Fibroblast of skin of right quadriceps (primary cell): Measurements from ENCODE around the gene MAPT.
A peak's percentile ranks its signal among the peaks of the same experiment; 100 is the strongest.
"Not testable (repeated sequence)": the region's sequence is repeated elsewhere in the genome, so short reads cannot be mapped to it uniquely, and the experiment has no call there.

Source experiments
- DNase-seq: peaks from one replicate; pipeline ENCODE4 v3.0.0-alpha.2; 2013

MAPT gene

GRCh38 chr17:45931677-45932076, 37.3 kb downstream of the MAPT start:
- no peak for DNase-seq

- no peak for DNase-seq
Observed at GRCh38 chr17:45934044-45934979, 40.0 kb downstream of the MAPT start.

GRCh38 chr17:45935197-45935709, 40.9 kb downstream of the MAPT start:
- DNase-seq, result no peak

GRCh38 chr17:45935710-45936509, 41.6 kb downstream of the MAPT start:
- DNase-seq, result no peak

GRCh38 chr17:45936610-45937009, 42.3 kb downstream of the MAPT start:
- no peak for DNase-seq

GRCh38 chr17:45937186-45937585, 42.8 kb downstream of the MAPT start:
- DNase-seq, result not testable (repeated sequence)

GRCh38 chr17:45939395-45939794, 45.0 kb downstream of the MAPT start:
- no peak for DNase-seq

- DNase-seq, result no peak
Observed at GRCh38 chr17:45940293-45940692, 45.9 kb downstream of the MAPT start.

- DNase-seq, result no peak
Observed at GRCh38 chr17:45940826-45941225, 46.5 kb downstream of the MAPT start.

GRCh38 chr17:45941395-45941794, 47.0 kb downstream of the MAPT start:
- DNase-seq, result no peak

GRCh38 chr17:45942284-45942683, 47.9 kb downstream of the MAPT start:
- DNase-seq, result no peak

GRCh38 chr17:45946841-45947256, 52.5 kb downstream of the MAPT start:
- DNase-seq, result no peak

- DNase-seq, result no peak
Observed at GRCh38 chr17:45948498-45948880, 54.1 kb downstream of the MAPT start.

- peak; percentile 61 for DNase-seq
Observed at GRCh38 chr17:45948881-45949624, 54.7 kb downstream of the MAPT start.

- DNase-seq, result no peak
Observed at GRCh38 chr17:45949755-45950320, 55.5 kb downstream of the MAPT start.

GRCh38 chr17:45950888-45951287, 56.5 kb downstream of the MAPT start:
- DNase-seq, result no peak

- no peak for DNase-seq
Observed at GRCh38 chr17:45951403-45951802, 57.0 kb downstream of the MAPT start.

- no peak for DNase-seq
Observed at GRCh38 chr17:45951941-45952340, 57.6 kb downstream of the MAPT start.

GRCh38 chr17:45952814-45953320, 58.5 kb downstream of the MAPT start:
- DNase-seq, result no peak

GRCh38 chr17:45953561-45953960, 59.2 kb downstream of the MAPT start:
- no peak for DNase-seq

- DNase-seq, result no peak
Observed at GRCh38 chr17:45954914-45955313, 60.6 kb downstream of the MAPT start.

- DNase-seq, result no peak
Observed at GRCh38 chr17:45955326-45955725, 61.0 kb downstream of the MAPT start.
